ENCODE data around the gene NDUFAB1. TPM values are rescaled to one million over a fixed set of nuclear protein-coding genes. Genes with fewer than 3 reads are reported as not detected.

NDUFAB1 gene
- total RNA-seq, 4 donors from 2014 or later = 47.8 to 77.8 (median 56.7) TPM

GRCh38 chr16:23609929-23610328 lies 13.8 kb upstream of the NDUFAB1 start:
- intact Hi-C loops (cut with DNase I; ENCODE audit: low total_unique reads) = no loop called here
- no peak for DNase-seq (ENCODE audit: low spot score in 2 of 2)
- 96 to 98% methylated on average over 1 of the region's 1 CpG for WGBS, 2 donors
- no peak overlapping the region for H3K4me3 ChIP-seq (ENCODE audit: low read depth, poor library complexity, severe bottlenecking)
- no peak for TF ChIP-seq CTCF (IDR thresholded peaks at IDR 0.05)
- TF ChIP-seq POLR2A (IDR thresholded peaks at IDR 0.05) = no peak

GRCh38 chr16:23608194-23608593 lies 12.1 kb upstream of the NDUFAB1 start:
- WGBS, 2 donors = 81 to 84% methylated on average over 4 of the region's 4 CpGs
- intact Hi-C loops (cut with DNase I; ENCODE audit: low total_unique reads) = no loop called here
- TF ChIP-seq CTCF (IDR thresholded peaks at IDR 0.05) (no peak), POLR2A (IDR thresholded peaks at IDR 0.05) (no peak)
- no peak for DNase-seq (ENCODE audit: low spot score in 2 of 2)
- no peak overlapping the region for H3K4me3 ChIP-seq (ENCODE audit: low read depth, poor library complexity, severe bottlenecking)

- no peak for DNase-seq (ENCODE audit: low spot score in 2 of 2)
- 78 to 84% methylated on average over 6 of the region's 6 CpGs for WGBS, 2 donors
- no peak overlapping the region for H3K4me3 ChIP-seq (ENCODE audit: low read depth, poor library complexity, severe bottlenecking)
- TF ChIP-seq POLR2A (IDR thresholded peaks at IDR 0.05) (no peak), CTCF (IDR thresholded peaks at IDR 0.05) (no peak)
- intact Hi-C loops (cut with DNase I; ENCODE audit: low total_unique reads) = no loop called here
Observed at GRCh38 chr16:23607726-23608125, 11.6 kb upstream of the NDUFAB1 start.

GRCh38 chr16:23597003-23597756 lies 1.1 kb upstream of the NDUFAB1 start:
- no peak overlapping the region for H3K4me3 ChIP-seq (ENCODE audit: low read depth, poor library complexity, severe bottlenecking)

GRCh38 chr16:23595246-23595950 lies 718 bp downstream of the NDUFAB1 start:
- 15 to 19% methylated on average over 34 of the region's 34 CpGs for WGBS, 2 donors
- intact Hi-C loops (cut with DNase I; ENCODE audit: low total_unique reads) = no loop called here

More at GRCh38 chr16:23597003-23597756, 1.1 kb upstream of the NDUFAB1 start:
- TF ChIP-seq CTCF (IDR thresholded peaks at IDR 0.05) (peak in 1 of 3 donors; percentile 22), POLR2A (IDR thresholded peaks at IDR 0.05) (no peak)
- intact Hi-C loops (cut with DNase I; ENCODE audit: low total_unique reads) = no loop called here
- WGBS, 2 donors = 81 to 84% methylated on average over 11 of the region's 11 CpGs
- DNase-seq (ENCODE audit: low spot score in 2 of 2) = no peak

More at GRCh38 chr16:23595246-23595950, 718 bp downstream of the NDUFAB1 start:
- peak overlapping the region; percentile 98 for H3K4me3 ChIP-seq (ENCODE audit: low read depth, poor library complexity, severe bottlenecking)
- TF ChIP-seq POLR2A (IDR thresholded peaks at IDR 0.05) (no peak), CTCF (IDR thresholded peaks at IDR 0.05) (no peak)
- peak in 1 of 2 donors; percentile 19 for DNase-seq (ENCODE audit: low spot score in 2 of 2)
